WTC11 (cell line): ENCODE measurements around the gene AGPS.

ENCODE experiments used
- CTCF ChIP-seq: fragments of 200-600 bp; IDR thresholded peaks from 2 replicates; pipeline ENCODE4 v1.8.0; 2022; ENCODE audit warnings: antibody characterized with exemption
- E2F4 ChIP-seq: sonication (generic); formaldehyde crosslinking; IDR thresholded peaks from 2 replicates; pipeline ENCODE4 v1.8.1; 2022; ENCODE audit warnings: low read depth, mild to moderate bottlenecking, moderate library complexity, missing genetic modification reagents, borderline replicate concordance
- NR3C1 ChIP-seq: sonication (generic); formaldehyde crosslinking; conservative IDR thresholded peaks from 2 replicates; pipeline ENCODE4 v1.8.1; 2023; ENCODE audit warnings: low read depth, mild to moderate bottlenecking, missing genetic modification reagents
- STAT6 ChIP-seq: sonication (generic); formaldehyde crosslinking; conservative IDR thresholded peaks from 2 replicates; pipeline ENCODE4 v1.8.1; 2023; ENCODE audit warnings: mild to moderate bottlenecking, low read depth, missing genetic modification reagents, moderate library complexity
- TCF7 ChIP-seq: sonication (generic); formaldehyde crosslinking; IDR thresholded peaks from 2 replicates; pipeline ENCODE4 v1.8.0; 2022; ENCODE audit warnings: mild to moderate bottlenecking, low read depth, missing genetic modification reagents, moderate library complexity
- TEAD4 ChIP-seq: sonication (generic); formaldehyde crosslinking; IDR thresholded peaks from 2 replicates; pipeline ENCODE4 v1.8.0; 2022; ENCODE audit warnings: mild to moderate bottlenecking, missing genetic modification reagents
- ZNF232 ChIP-seq: sonication (generic); formaldehyde crosslinking; IDR thresholded peaks from 2 replicates; pipeline ENCODE4 v1.8.0; 2022; ENCODE audit warnings: mild to moderate bottlenecking, missing genetic modification reagents

- TF ChIP-seq TEAD4 (no peak), ZNF232 (CRISPR knock-in tag) (no peak), CTCF (no peak), STAT6 (CRISPR knock-in tag) (no peak), NR3C1 (CRISPR knock-in tag) (no peak), TCF7 (no peak), E2F4 (CRISPR knock-in tag) (no peak)
Measured at GRCh38 chr2:177422271-177422670, 29.7 kb downstream of the AGPS start.
